Mucosa of descending colon (tissue), 3 donors: ENCODE data around the gene CBY1. TPM values are rescaled to one million over a fixed set of nuclear protein-coding genes. Genes with fewer than 3 reads are reported as not detected.

Experiments used
- ATAC-seq: fragments of 200-7000 bp; cut with Tn5 transposase; one replicate; pipeline ENCODE4 v1.9.1; 2020; ENCODE audit warnings: mild to moderate bottlenecking, moderate library complexity
- DNase-seq, 3 donors: peaks; one replicate each; pipeline ENCODE4 v3.0.0-alpha.2; 2020
- H3K36me3 ChIP-seq: fragments of 200-600 bp; one replicate; pipeline ENCODE4 v1.8.0; 2021; ENCODE audit warnings: low read depth, mild to moderate bottlenecking
- H3K4me1 ChIP-seq: fragments of 200-600 bp; one replicate; pipeline ENCODE4 v1.8.0; 2021; ENCODE audit warnings: low read depth, mild to moderate bottlenecking
- H3K4me3 ChIP-seq: fragments of 200-600 bp; one replicate; pipeline ENCODE4 v1.8.0; 2021; ENCODE audit warnings: mild to moderate bottlenecking
- H3K9me3 ChIP-seq: fragments of 200-600 bp; one replicate; pipeline ENCODE4 v1.8.0; 2021; ENCODE audit warnings: mild to moderate bottlenecking
- intact Hi-C, 2 donors: fragments of 100-400 bp; cut with DNase I in 1 of 2; cut with micrococcal nuclease in 1 of 2; formaldehyde crosslinking; loops; one replicate each; pipeline versions ENCODE4 v1.11.0 to v1.11.1; 2022; cut with DNase I, micrococcal nuclease
- total RNA-seq, 3 donors: library from RNA; stranded (reverse); fragmentation: NEBNext Ultra II Directional in 2 of 3; extraction: Animal tissue kit (Norgen Biotek cat#: 25700) in 2 of 3; gene quantifications; one replicate each; pipeline versions ENCODE4 v1.2.1 to v1.2.4, GENCODE V29; 2021 to 2023
- TF ChIP-seq, protein P1 (sequence below): fragments of 200-600 bp; IDR thresholded peaks from one replicate; pipeline ENCODE4 v1.8.0; 2022; ENCODE audit warnings: antibody characterized with exemption, mild to moderate bottlenecking
- donor health status: DM: no; HTN: no; CAD: no; lungs with moderate emphysema.
- donor health status: DM: no; HTN: no; CAD: no.
- donor health status: DM: no; HTN: yes; CAD: no.

The CBY1 gene
- total RNA-seq, 3 donors from 2014 or later: 22.8 to 46.5 (median 30.0) TPM

GRCh38 chr22:38699784-38700183, 43.3 kb downstream of the CBY1 start:
- H3K36me3 ChIP-seq: no peaks in the 10 kb centered on the region
- peak overlapping the region; percentile 66 for H3K4me3 ChIP-seq
- intact Hi-C loops: no loop called here
- H3K9me3 ChIP-seq: no peaks in the 10 kb centered on the region
- DNase-seq (no peak), ATAC-seq (no peak)
- TF ChIP-seq, protein P1, sequence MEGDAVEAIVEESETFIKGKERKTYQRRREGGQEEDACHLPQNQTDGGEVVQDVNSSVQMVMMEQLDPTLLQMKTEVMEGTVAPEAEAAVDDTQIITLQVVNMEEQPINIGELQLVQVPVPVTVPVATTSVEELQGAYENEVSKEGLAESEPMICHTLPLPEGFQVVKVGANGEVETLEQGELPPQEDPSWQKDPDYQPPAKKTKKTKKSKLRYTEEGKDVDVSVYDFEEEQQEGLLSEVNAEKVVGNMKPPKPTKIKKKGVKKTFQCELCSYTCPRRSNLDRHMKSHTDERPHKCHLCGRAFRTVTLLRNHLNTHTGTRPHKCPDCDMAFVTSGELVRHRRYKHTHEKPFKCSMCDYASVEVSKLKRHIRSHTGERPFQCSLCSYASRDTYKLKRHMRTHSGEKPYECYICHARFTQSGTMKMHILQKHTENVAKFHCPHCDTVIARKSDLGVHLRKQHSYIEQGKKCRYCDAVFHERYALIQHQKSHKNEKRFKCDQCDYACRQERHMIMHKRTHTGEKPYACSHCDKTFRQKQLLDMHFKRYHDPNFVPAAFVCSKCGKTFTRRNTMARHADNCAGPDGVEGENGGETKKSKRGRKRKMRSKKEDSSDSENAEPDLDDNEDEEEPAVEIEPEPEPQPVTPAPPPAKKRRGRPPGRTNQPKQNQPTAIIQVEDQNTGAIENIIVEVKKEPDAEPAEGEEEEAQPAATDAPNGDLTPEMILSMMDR: no peak
- H3K4me1 ChIP-seq: peaks cover 41% of the 10 kb centered on the region

DNA sequence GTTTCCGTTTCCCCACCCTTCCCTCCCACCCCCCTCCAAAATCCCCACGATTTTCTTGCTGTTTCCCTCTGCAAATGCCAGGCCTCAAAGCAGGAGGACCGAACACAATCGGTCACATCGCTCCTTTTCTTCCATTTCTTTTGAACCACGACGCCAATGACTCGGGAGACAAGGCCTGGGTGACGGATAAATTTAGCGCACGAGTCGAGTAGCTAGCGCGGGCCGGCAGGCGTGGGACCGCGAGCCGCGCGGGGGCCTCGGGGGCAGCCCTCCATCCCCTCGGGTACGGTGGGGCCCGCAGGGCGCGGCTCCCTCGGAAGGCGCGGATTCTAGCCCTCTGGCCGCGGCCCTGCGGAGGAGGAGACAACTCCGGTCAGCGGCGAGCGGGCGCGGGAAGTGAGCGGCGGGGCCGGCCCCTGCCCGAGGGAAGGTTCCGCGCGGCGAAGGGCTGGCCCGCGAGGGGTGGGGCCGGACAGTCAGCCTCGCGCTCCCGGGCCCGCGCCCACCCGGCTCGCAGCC, 43.9 kb downstream of the CBY1 start:
- H3K4me1 ChIP-seq: peaks cover 43% of the 10 kb centered on the region
- peak overlapping the region; percentile 66 for H3K4me3 ChIP-seq
- intact Hi-C loops: no loop called here
- TF ChIP-seq, protein P1: no peak
- DNase-seq (peak in 2 of 3 donors; percentile 75 to 87), ATAC-seq (peak; percentile 61)
- H3K9me3 ChIP-seq: no peaks in the 10 kb centered on the region
- no peaks in the 10 kb centered on the region for H3K36me3 ChIP-seq

DNA sequence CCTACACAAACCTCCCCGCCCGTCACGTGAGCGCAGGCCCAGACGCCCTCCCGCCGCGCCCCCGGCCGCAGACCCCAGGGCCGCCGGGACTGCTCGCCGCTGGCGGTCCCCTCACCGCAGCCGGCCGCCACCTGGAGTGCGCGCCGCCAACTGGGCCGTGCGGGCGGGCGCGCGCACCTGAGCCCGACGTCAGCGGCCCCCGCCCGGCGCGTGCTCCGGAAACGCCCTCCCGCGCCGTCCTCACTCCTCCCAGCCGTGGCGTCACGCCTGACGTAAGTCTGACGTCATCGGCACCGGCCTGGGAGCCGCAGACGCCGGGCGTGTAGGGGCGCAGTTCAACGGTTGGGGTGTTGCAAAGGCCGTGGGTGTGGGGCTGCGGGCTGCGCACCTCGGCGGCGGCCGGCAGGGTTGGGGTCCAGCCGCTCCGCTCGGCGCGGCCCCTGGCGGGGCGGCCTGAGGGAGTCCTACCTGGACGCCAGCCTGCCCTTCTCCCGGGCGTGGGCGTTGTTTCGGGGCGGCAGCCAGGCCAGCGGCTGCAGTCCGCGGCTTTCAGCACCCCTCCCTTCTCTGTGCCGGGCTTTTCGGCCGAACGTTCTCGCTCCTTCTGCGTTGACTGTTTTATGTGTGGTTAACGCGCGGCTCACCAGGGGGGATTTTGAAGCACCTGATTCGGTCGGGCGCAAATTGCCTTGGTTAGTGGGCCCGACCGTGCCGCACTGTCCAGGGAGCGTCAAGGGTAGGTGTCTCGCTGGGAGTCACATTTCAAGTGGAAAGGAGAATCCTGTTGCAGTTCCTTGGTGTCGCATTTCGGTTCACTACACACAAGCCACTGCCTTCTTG, 44.6 kb downstream of the CBY1 start, which contains the start of gene JOSD1:
TSS of gene JOSD1 (minus strand) at position 155 of the 840 bp plus-strand sequence. CDS start 956 bp downstream, outside the sequence.
- peaks cover 47% of the 10 kb centered on the region for H3K4me1 ChIP-seq
- H3K9me3 ChIP-seq: no peaks in the 10 kb centered on the region
- no peaks in the 10 kb centered on the region for H3K36me3 ChIP-seq
- intact Hi-C loops: no loop called here
- DNase-seq (peak; percentile 97 to 99 (median 98)), ATAC-seq (peak; percentile 76)
- TF ChIP-seq, protein P1: no peak
- peak within 1 kb of the TSS; percentile 66 for H3K4me3 ChIP-seq

- ATAC-seq (no peak), DNase-seq (no peak)
- intact Hi-C loops: no loop called here
- Histone ChIP-seq H3K4me1 (peaks cover 34% of the 10 kb centered on the region), H3K4me3 (no peak overlapping the region), H3K9me3 (no peaks in the 10 kb centered on the region), H3K36me3 (no peaks in the 10 kb centered on the region)
- TF ChIP-seq, protein P1: no peak
These were observed 48.3 kb downstream of the CBY1 start for GRCh38 chr22:38704654-38705234.

GRCh38 chr22:38705235-38706100, 49.0 kb downstream of the CBY1 start, which contains the start of gene GTPBP1:
TSS of gene GTPBP1 (plus strand) at chr22:38705944. CDS start at chr22:38705956, 12 bp downstream.
- Histone ChIP-seq H3K4me1 (peaks cover 34% of the 10 kb centered on the region), H3K9me3 (no peaks in the 10 kb centered on the region), H3K36me3 (no peaks in the 10 kb centered on the region), H3K4me3 (peak within 1 kb of the TSS; percentile 100)
- DNase-seq: peak; percentile 94 to 100 (median 98)
- peak; percentile 82 for ATAC-seq
- TF ChIP-seq, protein P1: peak; percentile 12
- intact Hi-C loops: no loop called here
